GM12874 (cell line): ENCODE measurements around the gene GABBR1.

Source experiments
- CTCF ChIP-seq: IDR thresholded peaks from 2 replicates; pipeline ENCODE4 v1.5.1; 2011; ENCODE audit warnings: low read depth, mild to moderate bottlenecking, control low read depth, low read length, moderate library complexity; ENCODE audit not compliant: insufficient read depth

GABBR1 gene

GRCh38 chr6:29632789-29633533 is at the start of gene GABBR1:
GABBR1 (minus strand) TSS chr6:29633183; CDS start chr6:29632385, 798 bp downstream.
- TF ChIP-seq CTCF, result no peak

- no peak for TF ChIP-seq CTCF
Measured at GRCh38 chr6:29681811-29682210, 48.8 kb upstream of the GABBR1 start.

- no peak for TF ChIP-seq CTCF
Measured at GRCh38 chr6:29680904-29681303, 47.9 kb upstream of the GABBR1 start, which contains the start of gene ZFP57. ZFP57 (minus strand) TSS chr6:29681152; CDS start chr6:29677003, 4,149 bp downstream.

- TF ChIP-seq CTCF, result no peak
Measured at GRCh38 chr6:29680416-29680815, 47.4 kb upstream of the GABBR1 start.

- no peak for TF ChIP-seq CTCF
Measured at GRCh38 chr6:29679962-29680361, 47.0 kb upstream of the GABBR1 start.

GRCh38 chr6:29678114-29678513 is 45.1 kb upstream of the GABBR1 start:
- TF ChIP-seq CTCF, result no peak

GRCh38 chr6:29676981-29677601 is 44.1 kb upstream of the GABBR1 start:
- no peak for TF ChIP-seq CTCF
